Middle frontal gyrus (tissue), 1 donor: ENCODE data around the gene HMGCLL1.

Experiments
- DNase-seq: peaks from one replicate; pipeline ENCODE4 v3.0.0-alpha.2; 2015; ENCODE audit warnings: low spot score; ENCODE audit errors: extremely low spot score

The HMGCLL1 gene

GRCh38 chr6:55536391-55536956 lies 42.5 kb downstream of the HMGCLL1 start:
- DNase-seq: no peak

GRCh38 chr6:55531496-55531895 lies 47.5 kb downstream of the HMGCLL1 start:
- DNase-seq: no peak

GRCh38 chr6:55530931-55531330 lies 48.1 kb downstream of the HMGCLL1 start:
- DNase-seq: no peak

- no peak for DNase-seq
Observed at GRCh38 chr6:55528624-55529023, 50.4 kb downstream of the HMGCLL1 start.

- DNase-seq: no peak
Observed at GRCh38 chr6:55524441-55524840, 54.6 kb downstream of the HMGCLL1 start.

GRCh38 chr6:55518529-55519060 lies 60.4 kb downstream of the HMGCLL1 start:
- DNase-seq: no peak

GRCh38 chr6:55516736-55517135 lies 62.3 kb downstream of the HMGCLL1 start:
- DNase-seq: no peak

GRCh38 chr6:55512904-55513303 lies 66.1 kb downstream of the HMGCLL1 start:
- no peak for DNase-seq

- DNase-seq: no peak
Observed at GRCh38 chr6:55511122-55511800, 67.7 kb downstream of the HMGCLL1 start.

- no peak for DNase-seq
Observed at GRCh38 chr6:55499591-55499990, 79.4 kb downstream of the HMGCLL1 start.

GRCh38 chr6:55497694-55498093 lies 81.3 kb downstream of the HMGCLL1 start:
- no peak for DNase-seq

- no peak for DNase-seq
Observed at GRCh38 chr6:55496201-55496600, 82.8 kb downstream of the HMGCLL1 start.

- DNase-seq: no peak
Observed at GRCh38 chr6:55495277-55495676, 83.7 kb downstream of the HMGCLL1 start.

- no peak for DNase-seq
Observed at GRCh38 chr6:55494411-55494810, 84.6 kb downstream of the HMGCLL1 start.

- no peak for DNase-seq
Observed at GRCh38 chr6:55492259-55492658, 86.7 kb downstream of the HMGCLL1 start.

- no peak for DNase-seq
Observed at GRCh38 chr6:55490871-55491270, 88.1 kb downstream of the HMGCLL1 start.

GRCh38 chr6:55474382-55474781 lies 104.6 kb downstream of the HMGCLL1 start:
- no peak for DNase-seq

GRCh38 chr6:55473722-55474121 lies 105.3 kb downstream of the HMGCLL1 start:
- no peak for DNase-seq

- no peak for DNase-seq
Observed at GRCh38 chr6:55469951-55470366, 109.0 kb downstream of the HMGCLL1 start.

GRCh38 chr6:55456016-55456415 lies 123.0 kb downstream of the HMGCLL1 start:
- no peak for DNase-seq

GRCh38 chr6:55450005-55450404 lies 129.0 kb downstream of the HMGCLL1 start:
- no peak for DNase-seq

- no peak for DNase-seq
Observed at GRCh38 chr6:55449225-55449624, 129.8 kb downstream of the HMGCLL1 start.

- DNase-seq: no peak
Observed at GRCh38 chr6:55448451-55448850, 130.5 kb downstream of the HMGCLL1 start.
